Anterior cingulate cortex (tissue), 58 donors: Measurements from ENCODE around the gene EIPR1.
A peak's percentile ranks its signal among the peaks of the same experiment; 100 is the strongest.

ENCODE experiments used
- DNase-seq, 58 donors: peaks; one replicate each; lab custom pipeline; 2025; lab: John Stamatoyannopoulos, UW

Gene EIPR1

GRCh38 chr2:3277748-3278520 lies 99.7 kb downstream of the EIPR1 start:
- no peak for DNase-seq

GRCh38 chr2:3277050-3277747 lies 100.4 kb downstream of the EIPR1 start:
- no peak for DNase-seq

GRCh38 chr2:3272761-3273160 lies 104.9 kb downstream of the EIPR1 start:
- no peak for DNase-seq

GRCh38 chr2:3270095-3270478 lies 107.5 kb downstream of the EIPR1 start:
- DNase-seq, result no peak

DNA sequence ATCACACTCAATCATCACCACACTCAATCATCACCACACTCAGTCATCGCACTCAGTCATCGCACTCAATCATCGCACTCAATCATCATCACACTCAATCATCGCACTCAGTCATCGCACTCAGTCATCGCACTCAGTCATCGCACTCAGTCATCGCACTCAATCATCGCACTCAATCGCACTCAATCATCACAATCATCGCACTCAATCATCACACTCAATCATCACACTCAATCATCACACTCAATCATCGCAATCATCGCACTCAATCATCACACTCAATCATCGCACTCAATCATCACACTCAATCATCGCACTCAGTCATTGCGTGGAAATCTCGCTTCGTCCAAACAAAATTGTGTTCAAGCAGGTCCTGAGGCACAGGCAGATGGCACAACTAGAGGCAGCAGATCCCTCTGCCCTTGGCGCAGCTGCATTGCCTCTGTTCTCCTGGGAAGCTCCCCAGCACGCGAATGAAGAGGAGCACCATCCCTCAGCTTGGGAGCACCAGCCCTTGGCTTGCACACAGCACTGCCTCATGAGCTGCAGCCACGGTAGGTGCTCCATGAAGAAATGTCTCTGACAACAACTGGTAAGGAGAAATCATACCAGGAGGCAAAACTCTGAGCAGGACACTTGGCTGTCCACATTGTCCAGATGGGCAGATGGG lies 108.1 kb downstream of the EIPR1 start:
- no peak for DNase-seq

- DNase-seq, result no peak
These were observed 109.0 kb downstream of the EIPR1 start for GRCh38 chr2:3268705-3269029.

DNA sequence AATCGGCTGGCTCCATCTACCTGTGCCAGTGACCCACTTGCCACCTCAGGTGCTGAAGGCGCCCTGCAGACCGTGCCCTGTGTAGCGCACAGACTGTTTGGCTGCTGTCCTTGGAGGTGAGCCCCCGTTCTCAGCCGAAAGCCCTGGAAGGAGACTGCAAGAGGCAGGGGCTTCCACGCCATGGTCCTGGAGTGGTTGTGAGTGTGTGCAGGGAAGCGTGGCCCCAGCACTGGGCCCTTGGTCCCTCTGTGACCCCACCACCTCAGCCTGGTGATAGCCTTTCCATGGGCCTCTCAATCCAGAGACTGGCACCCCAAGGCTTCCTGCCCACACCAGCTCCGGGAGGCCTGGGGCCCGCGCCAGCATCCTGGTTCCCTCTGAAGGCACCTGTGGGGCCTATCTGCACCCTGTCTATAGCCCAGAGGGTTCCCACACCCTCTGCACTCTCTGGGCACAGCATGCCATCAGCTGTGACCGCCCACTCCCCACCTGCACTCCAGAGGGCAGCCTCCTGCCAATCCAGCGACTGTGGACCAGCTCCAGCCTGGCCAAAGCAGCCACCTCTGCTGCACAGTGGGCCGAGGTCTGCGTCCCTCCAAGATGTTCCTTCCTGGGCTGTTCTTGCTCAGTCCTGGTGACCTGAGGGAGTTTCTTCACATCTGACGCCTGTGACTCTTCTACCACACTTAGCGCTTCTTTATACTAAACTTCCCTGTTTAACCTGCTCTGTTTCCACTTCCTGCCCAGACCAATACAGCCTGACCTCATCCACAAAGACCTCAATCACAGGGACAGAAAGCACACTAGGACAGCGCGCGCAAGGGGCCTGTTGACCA lies 109.5 kb downstream of the EIPR1 start:
- no peak for DNase-seq

DNA sequence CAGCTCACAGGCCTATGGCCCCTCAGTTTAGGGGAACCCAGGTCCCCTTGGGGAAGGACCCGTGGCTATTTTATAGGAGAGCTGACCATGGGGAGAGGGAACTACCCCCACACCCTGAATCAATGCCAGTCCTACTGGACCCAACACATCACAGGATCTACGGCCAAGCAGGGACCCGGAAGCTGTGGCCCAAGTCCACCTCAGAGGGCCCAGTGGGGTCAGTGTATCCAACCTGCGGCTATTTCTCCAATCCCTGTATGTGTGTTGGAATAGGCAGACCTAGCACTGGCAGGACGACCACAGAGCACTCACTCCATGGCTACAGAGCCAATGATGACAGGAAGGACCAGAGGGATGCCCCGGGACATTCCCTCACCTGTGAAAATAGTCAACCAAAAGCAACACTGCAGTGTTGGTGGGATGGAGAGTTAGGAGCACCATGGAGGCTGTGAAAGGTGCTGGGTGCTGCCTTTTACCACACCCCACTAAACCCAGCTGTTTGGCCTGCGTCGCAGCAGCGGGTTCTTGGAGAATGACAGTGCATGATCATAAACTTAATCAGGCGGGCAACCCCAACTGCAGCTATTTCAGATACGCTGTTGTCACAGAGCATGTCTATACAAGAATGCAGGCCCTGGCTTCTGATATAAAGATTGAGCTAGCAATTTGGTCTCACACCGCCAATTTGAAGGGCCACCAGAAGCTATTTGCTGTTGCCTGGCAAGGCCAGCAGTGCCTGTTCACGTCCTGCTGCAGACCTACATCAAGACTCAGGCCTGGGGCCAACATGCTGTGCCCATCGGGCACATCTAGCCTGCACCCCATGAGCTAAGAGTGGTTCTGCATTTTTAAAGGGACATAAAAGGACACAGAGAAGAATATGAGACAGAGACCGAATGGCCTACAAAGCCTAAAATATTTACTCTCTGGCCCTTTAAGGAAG lies 110.4 kb downstream of the EIPR1 start:
- DNase-seq, result no peak

- peak in 9 of 58 donors; percentile 26 to 63 (median 51) for DNase-seq
These were observed 111.4 kb downstream of the EIPR1 start for GRCh38 chr2:3265981-3266924.

DNA sequence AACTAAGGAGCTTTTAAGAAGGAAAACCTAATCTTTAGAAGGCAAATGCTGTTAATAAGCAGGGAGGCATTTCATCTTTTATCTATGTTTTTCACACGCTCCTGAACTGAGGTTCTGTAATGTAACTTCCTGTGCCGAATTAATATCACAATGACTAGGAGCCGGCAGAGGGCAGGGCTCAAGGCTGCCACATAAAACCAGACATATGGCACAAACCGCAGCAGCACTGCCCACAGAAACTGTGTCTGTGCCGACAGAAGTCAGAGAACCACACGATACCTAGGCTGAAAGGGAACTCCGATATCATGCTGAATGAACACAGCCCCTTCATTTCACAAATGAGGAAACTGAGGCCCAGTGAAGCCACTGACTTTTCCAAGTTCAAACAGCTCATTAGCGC lies 112.1 kb downstream of the EIPR1 start:
- DNase-seq, result no peak

DNA sequence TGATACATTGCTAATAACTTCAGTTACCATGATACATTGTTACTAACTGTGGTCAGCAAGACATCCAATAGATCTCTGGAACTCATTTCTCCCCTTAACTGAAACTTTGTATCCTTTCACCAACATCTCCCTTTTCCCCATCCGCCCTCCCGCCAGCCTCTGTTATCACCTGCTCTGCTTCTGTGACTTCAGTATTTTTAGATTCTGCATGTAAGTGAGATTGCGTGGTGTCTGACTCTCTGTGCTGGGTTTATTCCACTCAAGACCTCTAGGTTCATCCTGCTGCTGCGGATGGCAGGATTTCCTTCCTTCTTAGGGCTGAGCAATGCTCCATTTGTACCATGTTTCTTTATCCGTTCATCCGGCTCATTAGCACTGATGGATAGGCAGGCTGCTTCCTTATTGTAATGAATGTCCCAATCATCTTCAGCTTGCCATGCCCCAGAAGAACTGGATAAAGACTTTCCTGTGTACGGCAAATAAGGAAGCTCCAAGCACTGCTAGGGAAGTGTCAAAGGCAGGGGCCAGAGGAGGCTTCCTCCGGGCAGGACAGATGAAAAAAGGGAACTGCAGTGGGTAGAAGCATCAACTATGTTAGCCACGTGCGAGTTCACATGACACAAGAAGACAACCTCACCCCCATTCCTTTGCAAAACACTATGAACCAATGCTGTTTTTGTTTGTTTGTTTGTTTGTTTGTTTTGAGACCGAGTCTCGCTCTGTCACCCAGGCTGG lies 113.4 kb downstream of the EIPR1 start:
- DNase-seq, result peak in 2 of 58 donors; percentile 9 to 19

DNA sequence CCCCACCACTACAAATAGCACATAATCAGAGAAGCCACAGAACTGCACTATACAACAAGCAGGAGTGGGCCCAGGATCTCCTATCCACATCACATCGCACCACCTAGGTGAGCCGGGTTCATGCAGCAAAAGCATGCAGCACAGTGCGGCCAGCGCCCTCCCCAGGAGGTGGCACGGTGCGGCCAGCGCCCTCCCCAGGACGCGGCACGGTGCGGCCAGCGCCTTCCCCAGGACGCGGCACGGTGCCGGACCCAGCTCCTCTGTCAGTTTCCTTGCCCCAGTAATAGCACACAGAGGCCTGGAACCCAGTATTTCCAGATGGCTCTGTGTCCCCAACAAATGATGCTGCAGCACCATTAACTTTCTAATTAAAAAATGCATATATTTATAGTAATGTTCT lies 114.1 kb downstream of the EIPR1 start:
- no peak for DNase-seq

DNA sequence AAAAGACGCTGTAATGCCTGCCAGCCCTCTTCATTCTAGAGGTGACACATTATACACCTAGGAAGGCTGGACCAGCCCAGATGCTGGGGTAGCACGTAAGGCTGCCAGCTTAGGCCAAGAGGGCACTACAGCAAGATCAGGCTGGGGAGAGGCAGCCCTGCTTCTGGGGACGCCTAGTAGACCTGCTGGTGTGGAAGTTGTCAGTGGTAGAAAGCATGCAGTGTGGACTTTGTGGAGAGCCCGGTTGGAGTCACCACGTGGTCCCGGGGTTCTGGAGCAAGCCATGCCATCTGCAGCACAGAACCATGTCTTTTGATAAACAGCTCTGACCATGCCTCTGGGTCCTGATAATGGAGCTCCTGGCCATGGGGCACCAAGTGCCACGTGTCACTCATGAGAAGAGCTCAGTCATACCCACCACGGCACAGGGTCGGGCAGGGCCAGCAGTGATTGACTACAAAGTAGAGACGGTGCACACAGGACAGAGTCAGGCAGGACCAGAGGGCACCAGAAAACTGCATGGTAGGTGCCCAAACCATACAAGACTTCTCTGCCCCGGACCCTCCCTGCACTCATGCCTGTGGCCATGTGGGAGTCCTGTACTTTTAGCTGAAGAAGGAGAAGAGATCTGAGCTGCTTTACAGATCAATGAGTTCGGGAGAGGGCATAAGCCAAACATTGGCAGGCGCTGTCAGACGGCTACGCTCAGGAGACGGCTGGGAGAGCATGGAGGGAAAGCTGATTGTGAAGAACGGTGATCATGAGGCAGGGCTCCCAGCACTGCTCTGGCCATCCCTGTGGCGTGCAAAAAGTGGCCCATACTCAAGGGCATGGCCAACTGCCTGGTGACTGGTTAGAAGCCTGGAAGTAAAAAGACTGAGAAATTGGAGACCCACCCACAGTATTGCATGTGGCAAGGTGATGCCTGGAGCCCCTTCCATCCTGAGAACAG lies 114.9 kb downstream of the EIPR1 start:
- no peak for DNase-seq

- DNase-seq, result no peak
These were observed 116.1 kb downstream of the EIPR1 start for GRCh38 chr2:3261511-3261910.

- no peak for DNase-seq
These were observed 116.7 kb downstream of the EIPR1 start for GRCh38 chr2:3260959-3261358.

GRCh38 chr2:3257826-3258225 lies 119.8 kb downstream of the EIPR1 start:
- DNase-seq, result peak in 4 of 58 donors; percentile 10 to 25 (median 16)

GRCh38 chr2:3257166-3257565 lies 120.5 kb downstream of the EIPR1 start:
- DNase-seq, result peak in 39 of 58 donors; percentile 22 to 82 (median 44)
